GM13977 (cell line): ENCODE data around the gene VPS35.
A peak's percentile ranks its signal among the peaks of the same experiment; 100 is the strongest.
"Not testable (repeated sequence)": the region's sequence is repeated elsewhere in the genome, so short reads cannot be mapped to it uniquely, and the experiment has no call there.

ENCODE experiments used
- DNase-seq: peaks from one replicate; pipeline ENCODE4 v3.0.0; 2012; ENCODE audit warnings: low spot score
- CTCF ChIP-seq: IDR thresholded peaks from 2 replicates; pipeline ENCODE4 v1.5.1; 2012; ENCODE audit warnings: mild to moderate bottlenecking, control low read depth; ENCODE audit not compliant: insufficient read depth; ENCODE audit errors: extremely low read depth, missing control alignments
- in situ Hi-C: fragments of 300-500 bp; cut with MboI; formaldehyde crosslinking; loops from one replicate; pipeline ENCODE4 v1.12.0; 2022; ENCODE audit warnings: low sequenced_read_pairs, low pct_unique_long_range_greater_than_20kb, mixed read lengths, inconsistent platforms; ENCODE audit not compliant: unreplicated experiment

Gene VPS35

GRCh38 chr16:46690281-46691178 is 1.6 kb upstream of the VPS35 start:
- DNase-seq = no peak
- no peak for TF ChIP-seq CTCF
- in situ Hi-C loops = loop anchor here (10.0 kb wide), 1 partner anchor 94 kb away; no protein-coding TSS in a partner anchor

- DNase-seq = peak; percentile 95
- peak; percentile 69 for TF ChIP-seq CTCF
- in situ Hi-C loops = loop anchor here (10.0 kb wide), 1 partner anchor 95 kb away; no protein-coding TSS in a partner anchor
Measured at GRCh38 chr16:46689365-46690280, 645 bp upstream of the VPS35 start, which contains the start of gene ORC6. TSS of gene ORC6 (plus strand) at chr16:46689659. CDS start at chr16:46689706, 47 bp downstream.

GRCh38 chr16:46688101-46688653 is 801 bp downstream of the VPS35 start:
- DNase-seq = no peak
- in situ Hi-C loops = no loop called here
- TF ChIP-seq CTCF = peak; percentile 45

- in situ Hi-C loops = no loop called here
- TF ChIP-seq CTCF = no peak
Measured at GRCh38 chr16:46687486-46687885, 1.5 kb downstream of the VPS35 start.

GRCh38 chr16:46686815-46687473 is 2.0 kb downstream of the VPS35 start:
- in situ Hi-C loops = no loop called here
- TF ChIP-seq CTCF = no peak
- no peak for DNase-seq

More at GRCh38 chr16:46687486-46687885, 1.5 kb downstream of the VPS35 start:
- no peak for DNase-seq

- in situ Hi-C loops, DNase-seq: not testable (repeated sequence)
Measured at GRCh38 chr16:46681867-46682266, 7.1 kb downstream of the VPS35 start.

GRCh38 chr16:46677943-46678342 is 11.0 kb downstream of the VPS35 start:
- in situ Hi-C loops = loop anchor here (10.0 kb wide), 1 partner anchor 257 kb away; no protein-coding TSS in a partner anchor
- DNase-seq = not testable (repeated sequence)
